Esophagus squamous epithelium (tissue), 4 donors: Measurements from ENCODE around the gene CTSF.

Source experiments
- CTCF ChIP-seq, 6 experiments: fragments of 450-650 bp in 4 of 6; fragments of 200-600 bp in 2 of 6; sonication (generic) in 2 of 6; IDR thresholded peaks; one replicate each; pipeline ENCODE4 v1.5.1; 2016 to 2019; ENCODE audit warnings: antibody characterized with exemption in 6 of 6, mild to moderate bottlenecking in 4 of 6, moderate library complexity in 4 of 6
- POLR2A ChIP-seq, 4 donors: fragments of 450-650 bp; IDR thresholded peaks; one replicate each; pipeline ENCODE4 v1.6.1; 2017; ENCODE audit warnings: antibody characterized with exemption in 4 of 4, mild to moderate bottlenecking in 4 of 4, moderate library complexity in 3 of 4

DNA sequence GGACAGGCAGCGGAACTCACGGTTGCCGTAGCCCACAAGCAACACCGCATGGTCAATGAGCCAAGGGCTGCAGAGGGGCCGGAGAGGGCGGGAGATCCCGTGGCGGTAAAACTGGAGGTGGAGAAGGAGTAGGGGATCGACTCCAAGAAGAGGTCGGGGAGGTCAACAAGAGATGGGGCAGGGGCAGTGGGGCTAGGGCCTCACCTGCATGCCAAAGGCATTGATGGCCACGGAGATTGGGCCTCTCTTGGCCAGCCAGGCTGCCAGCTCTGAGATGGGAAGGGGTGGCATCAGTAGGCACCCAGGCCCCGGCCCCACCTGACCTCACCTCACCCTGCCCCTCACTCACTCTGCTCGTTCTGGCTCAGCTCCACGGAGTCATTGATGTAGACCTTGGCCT is 3.9 kb downstream of the CTSF start:
- TF ChIP-seq CTCF (IDR thresholded peaks at IDR 0.05) (no peak), POLR2A (IDR thresholded peaks at IDR 0.05) (no peak)
